ENCODE data around the gene SLBP. TPM values are rescaled to one million over a fixed set of nuclear protein-coding genes. Genes with fewer than 3 reads are reported as not detected.
"Not testable (repeated sequence)": the region's sequence is repeated elsewhere in the genome, so short reads cannot be mapped to it uniquely, and the experiment has no call there.

Gene SLBP
- polyA plus RNA-seq, 10 donors = 34.8 to 57.7 (median 38.8) TPM

GRCh38 chr4:1714303-1715001 lies 2.3 kb upstream of the SLBP start:
- no peak for DNase-seq

GRCh38 chr4:1713003-1713851 lies 1.1 kb upstream of the SLBP start:
- DNase-seq = no peak

GRCh38 chr4:1711571-1712215 lies 426 bp downstream of the SLBP start:
- peak in 2 of 3 donors; percentile 33 to 82 for DNase-seq

- no peak for DNase-seq
Measured at GRCh38 chr4:1711055-1711570, 1.0 kb downstream of the SLBP start.

GRCh38 chr4:1708581-1708980 lies 3.5 kb downstream of the SLBP start:
- DNase-seq = no peak

- DNase-seq = no peak
Measured at GRCh38 chr4:1706358-1706757, 5.8 kb downstream of the SLBP start.

- no peak for DNase-seq
Measured at GRCh38 chr4:1705732-1706131, 6.4 kb downstream of the SLBP start.

GRCh38 chr4:1703867-1704266 lies 8.3 kb downstream of the SLBP start:
- no peak for DNase-seq

- not testable (repeated sequence) for DNase-seq
Measured at GRCh38 chr4:1701671-1702070, 10.4 kb downstream of the SLBP start.

- peak; percentile 69 to 94 (median 84) for DNase-seq
Measured at GRCh38 chr4:1695913-1696312, 16.2 kb downstream of the SLBP start.

GRCh38 chr4:1693131-1693896 lies 18.8 kb downstream of the SLBP start:
- peak; percentile 45 to 81 (median 78) for DNase-seq

- no peak for DNase-seq
Measured at GRCh38 chr4:1691737-1692373, 20.3 kb downstream of the SLBP start.

GRCh38 chr4:1690698-1691097 lies 21.4 kb downstream of the SLBP start:
- DNase-seq = no peak

GRCh38 chr4:1686440-1687036 lies 25.6 kb downstream of the SLBP start:
- DNase-seq = no peak

- DNase-seq = peak in 1 of 3 donors; percentile 17
Measured at GRCh38 chr4:1685235-1686150, 26.6 kb downstream of the SLBP start.

- DNase-seq = peak in 1 of 3 donors; percentile 22
Measured at GRCh38 chr4:1684506-1685234, 27.4 kb downstream of the SLBP start.

GRCh38 chr4:1683736-1684505 lies 28.2 kb downstream of the SLBP start, which contains the start of gene FAM53A:
FAM53A (minus strand) TSS chr4:1684313; CDS start chr4:1668741, 15,572 bp downstream.
- DNase-seq = peak; percentile 88 to 91 (median 88)

GRCh38 chr4:1683261-1683735 lies 28.8 kb downstream of the SLBP start:
- DNase-seq = peak; percentile 39 to 72 (median 71)

Data from muscle of back (tissue), 11 donors.